ENCODE results near the gene CDK5RAP2. TPM values are rescaled to one million over a fixed set of nuclear protein-coding genes. Genes with fewer than 3 reads are reported as not detected.

The CDK5RAP2 gene
- total RNA-seq, 3 donors from 2014 or later (not counting 1 experiment from before 2014, with no cell fraction given) = 81.5 to 95.7 (median 82.4) TPM

GRCh38 chr9:120411862-120412424 is 168.0 kb downstream of the CDK5RAP2 start:
- Mint-ChIP-seq H3K27me3 (ENCODE audit: low read depth in 2 of 2) (no peaks in the 10 kb centered on the region), H3K4me1 (peaks cover 2 to 6% of the 10 kb centered on the region in 2 donors), H3K27ac (peak overlapping the region in 1 of 2 donors; percentile 7), H3K9me3 (no peaks in the 10 kb centered on the region), H3K36me3 (peaks cover 42% of the 10 kb centered on the region), H3K4me3 (no peak overlapping the region)
- Histone ChIP-seq H3K27ac (ENCODE audit: low read length) (no peak overlapping the region), H3K4me3 (ENCODE audit: low read length) (no peak overlapping the region), H3K36me3 (ENCODE audit: control insufficient read depth, insufficient read depth, low read length) (peaks cover 63% of the 10 kb centered on the region), H3K27me3 (ENCODE audit: control insufficient read depth, insufficient read depth, low read length) (no peaks in the 10 kb centered on the region), H3K4me1 (ENCODE audit: control insufficient read depth, insufficient read depth, low read length) (no peaks in the 10 kb centered on the region), H3K9me3 (ENCODE audit: control insufficient read depth, insufficient read depth, low read length) (no peaks in the 10 kb centered on the region)
- ATAC-seq = no peak
- DNase-seq = no peak
- intact Hi-C loops (cut with micrococcal nuclease) = no loop called here
- 98% methylated on average over 5 of the region's 5 CpGs for WGBS (ENCODE audit: insufficient coverage)
- TF ChIP-seq CTCF (IDR thresholded peaks at IDR 0.05) = no peak

- intact Hi-C loops (cut with micrococcal nuclease) = no loop called here
- peaks cover 0 to 6% of the 10 kb centered on the region in 2 donors for H3K4me1 Mint-ChIP-seq
- H3K36me3 Mint-ChIP-seq = peaks cover 42% of the 10 kb centered on the region
- no peak for TF ChIP-seq CTCF (IDR thresholded peaks at IDR 0.05)
- Histone ChIP-seq H3K4me1 (ENCODE audit: control insufficient read depth, insufficient read depth, low read length) (no peaks in the 10 kb centered on the region), H3K36me3 (ENCODE audit: control insufficient read depth, insufficient read depth, low read length) (peaks cover 70% of the 10 kb centered on the region), H3K4me3 (ENCODE audit: low read length) (no peak overlapping the region), H3K9me3 (ENCODE audit: control insufficient read depth, insufficient read depth, low read length) (no peaks in the 10 kb centered on the region), H3K27me3 (ENCODE audit: control insufficient read depth, insufficient read depth, low read length) (no peaks in the 10 kb centered on the region), H3K27ac (ENCODE audit: low read length) (no peak overlapping the region)
- 97% methylated on average over 3 of the region's 3 CpGs for WGBS (ENCODE audit: insufficient coverage)
- peak overlapping the region in 1 of 2 donors; percentile 7 for H3K27ac Mint-ChIP-seq
- H3K27me3 Mint-ChIP-seq (ENCODE audit: low read depth in 2 of 2) = no peaks in the 10 kb centered on the region
- H3K4me3 Mint-ChIP-seq = no peak overlapping the region
- DNase-seq = no peak
- H3K9me3 Mint-ChIP-seq = no peaks in the 10 kb centered on the region
- no peak for ATAC-seq
These were observed 169.0 kb downstream of the CDK5RAP2 start for GRCh38 chr9:120410925-120411501.

GRCh38 chr9:120408680-120409258 is 171.2 kb downstream of the CDK5RAP2 start:
- H3K36me3 ChIP-seq (ENCODE audit: control insufficient read depth, insufficient read depth, low read length) = peaks cover 73% of the 10 kb centered on the region

More at GRCh38 chr9:120408680-120409258, 171.2 kb downstream of the CDK5RAP2 start:
- no peak overlapping the region for H3K27ac ChIP-seq (ENCODE audit: low read length)
- H3K9me3 Mint-ChIP-seq = no peaks in the 10 kb centered on the region
- H3K27me3 ChIP-seq (ENCODE audit: control insufficient read depth, insufficient read depth, low read length) = no peaks in the 10 kb centered on the region
- H3K4me3 ChIP-seq (ENCODE audit: low read length) = no peak overlapping the region
- DNase-seq = no peak
- H3K27ac Mint-ChIP-seq = no peak overlapping the region
- no peaks in the 10 kb centered on the region for H3K9me3 ChIP-seq (ENCODE audit: control insufficient read depth, insufficient read depth, low read length)
- H3K27me3 Mint-ChIP-seq (ENCODE audit: low read depth in 2 of 2) = no peaks in the 10 kb centered on the region
- TF ChIP-seq CTCF (IDR thresholded peaks at IDR 0.05) = no peak
- intact Hi-C loops (cut with micrococcal nuclease) = no loop called here
- 99% methylated on average over 14 of the region's 14 CpGs for WGBS (ENCODE audit: insufficient coverage)
- ATAC-seq = no peak
- no peak overlapping the region for H3K4me3 Mint-ChIP-seq
- no peaks in the 10 kb centered on the region for H3K4me1 ChIP-seq (ENCODE audit: control insufficient read depth, insufficient read depth, low read length)
- H3K4me1 Mint-ChIP-seq = peaks cover 0 to 6% of the 10 kb centered on the region in 2 donors
- peaks cover 35% of the 10 kb centered on the region for H3K36me3 Mint-ChIP-seq
